Measurements from ENCODE around the gene DLX3. TPM values are rescaled to one million over a fixed set of nuclear protein-coding genes. Genes with fewer than 3 reads are reported as not detected.

DLX3 gene
- total and polyA plus RNA-seq, 2 donors (not counting 1 experiment from before 2014, with no cell fraction given), result not detected

DNA sequence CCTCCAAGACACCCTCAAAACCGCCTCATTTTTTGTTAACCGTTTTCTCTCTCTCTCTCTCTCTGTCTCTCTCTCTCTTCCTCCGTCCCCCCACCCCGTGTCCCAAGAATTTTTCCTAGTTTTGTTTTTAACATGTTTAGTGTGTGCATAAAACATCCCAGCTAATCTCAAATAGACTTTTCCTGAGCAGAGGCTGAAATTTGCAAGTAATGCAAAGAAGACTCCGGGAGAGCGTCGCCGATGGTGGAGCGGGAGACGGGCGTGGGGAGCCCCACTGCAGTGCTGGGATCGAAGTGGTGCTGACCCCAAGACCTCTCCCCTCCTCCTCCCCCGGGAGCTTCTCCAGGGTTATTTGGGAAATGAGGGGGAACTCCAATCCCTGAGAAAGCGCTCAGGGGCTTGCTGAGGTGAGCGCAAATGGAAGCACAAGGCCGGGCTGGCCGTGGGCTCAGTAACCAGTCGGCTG is 30.7 kb downstream of the DLX3 start:
- Histone ChIP-seq H3K4me2 (ENCODE audit: extremely low read depth, insufficient read depth, low read length) (no peak overlapping the region), H3K4me3 (replicated peaks in 1 of 4; ENCODE audit: control extremely low read depth in 1 of 4, insufficient read depth in 1 of 4, low read depth in 3 of 4, low read length in 4 of 4) (no peak overlapping the region), H3K36me3 (ENCODE audit: control insufficient read depth, insufficient read depth, low read length) (no peaks in the 10 kb centered on the region), H3K9me3 (ENCODE audit: control insufficient read depth, insufficient read depth, low read depth, low read length) (no peaks in the 10 kb centered on the region), H3K4me1 (ENCODE audit: control insufficient read depth, extremely low read depth, insufficient read depth, low read length) (peaks cover 5% of the 10 kb centered on the region), H3K79me2 (ENCODE audit: control insufficient read depth, insufficient read depth, low read length) (no peaks in the 10 kb centered on the region), H4K20me1 (ENCODE audit: control insufficient read depth, extremely low read depth, insufficient read depth, low read length) (no peaks in the 10 kb centered on the region), H3K27ac (ENCODE audit: insufficient read depth, low read length) (no peak overlapping the region), H3K9ac (ENCODE audit: insufficient read depth, low read length) (no peak overlapping the region), H2AFZ (ENCODE audit: low read length) (no peak overlapping the region), H3K27me3 (ENCODE audit: control insufficient read depth, insufficient read depth, low read length) (peaks cover 69% of the 10 kb centered on the region)
- DNase-seq (ENCODE audit: low read depth in 2 of 2), result peak in 1 of 2 donors; percentile 12
- no peak for TF ChIP-seq EZH2 (IDR thresholded peaks at IDR 0.05; ENCODE audit: low read length, missing control alignments)
- TF ChIP-seq, protein P1, sequence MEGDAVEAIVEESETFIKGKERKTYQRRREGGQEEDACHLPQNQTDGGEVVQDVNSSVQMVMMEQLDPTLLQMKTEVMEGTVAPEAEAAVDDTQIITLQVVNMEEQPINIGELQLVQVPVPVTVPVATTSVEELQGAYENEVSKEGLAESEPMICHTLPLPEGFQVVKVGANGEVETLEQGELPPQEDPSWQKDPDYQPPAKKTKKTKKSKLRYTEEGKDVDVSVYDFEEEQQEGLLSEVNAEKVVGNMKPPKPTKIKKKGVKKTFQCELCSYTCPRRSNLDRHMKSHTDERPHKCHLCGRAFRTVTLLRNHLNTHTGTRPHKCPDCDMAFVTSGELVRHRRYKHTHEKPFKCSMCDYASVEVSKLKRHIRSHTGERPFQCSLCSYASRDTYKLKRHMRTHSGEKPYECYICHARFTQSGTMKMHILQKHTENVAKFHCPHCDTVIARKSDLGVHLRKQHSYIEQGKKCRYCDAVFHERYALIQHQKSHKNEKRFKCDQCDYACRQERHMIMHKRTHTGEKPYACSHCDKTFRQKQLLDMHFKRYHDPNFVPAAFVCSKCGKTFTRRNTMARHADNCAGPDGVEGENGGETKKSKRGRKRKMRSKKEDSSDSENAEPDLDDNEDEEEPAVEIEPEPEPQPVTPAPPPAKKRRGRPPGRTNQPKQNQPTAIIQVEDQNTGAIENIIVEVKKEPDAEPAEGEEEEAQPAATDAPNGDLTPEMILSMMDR (conservative IDR thresholded peaks at IDR 0.05 in 1 of 2, IDR thresholded peaks at IDR 0.05 in 1 of 2; ENCODE audit: low read depth in 1 of 2, low read length in 2 of 2), result no peak

DNA sequence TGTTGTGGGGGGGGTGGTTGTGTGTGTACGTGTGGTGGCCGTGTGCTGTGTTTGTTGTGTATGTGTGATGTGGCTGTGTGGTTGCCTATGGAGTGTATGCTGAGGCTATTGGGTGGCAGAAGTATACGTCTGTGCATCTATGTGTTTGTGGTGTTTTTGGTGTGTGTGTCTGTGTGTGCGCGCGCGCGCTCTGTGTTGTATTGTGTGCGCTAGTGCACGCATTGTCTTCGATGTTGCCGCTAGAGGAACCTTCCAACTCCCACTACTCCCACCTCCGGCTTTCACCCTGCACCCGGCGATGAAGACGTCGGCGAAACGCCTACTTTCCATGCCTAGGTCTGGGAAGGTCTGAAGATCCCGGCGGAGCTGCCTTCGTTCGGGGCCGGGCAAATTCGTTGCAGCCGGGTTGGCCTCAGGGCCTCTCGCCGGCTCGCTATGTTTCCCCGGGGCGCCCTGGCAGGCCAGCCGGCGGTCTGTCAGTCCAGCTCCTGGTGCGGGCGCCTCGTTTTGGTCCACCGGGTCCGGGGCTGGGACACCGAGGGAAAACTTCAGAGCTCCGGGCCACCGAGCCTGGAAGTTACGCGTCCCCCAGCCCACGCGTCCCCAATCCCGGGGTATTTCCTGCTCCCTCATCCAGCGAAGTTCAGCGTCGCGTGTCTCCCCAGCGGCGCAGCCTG is 31.3 kb downstream of the DLX3 start:
- peaks cover 4% of the 10 kb centered on the region for H3K4me1 ChIP-seq (ENCODE audit: control insufficient read depth, extremely low read depth, insufficient read depth, low read length)
- no peaks in the 10 kb centered on the region for H3K36me3 ChIP-seq (ENCODE audit: control insufficient read depth, insufficient read depth, low read length)
- H3K4me2 ChIP-seq (ENCODE audit: extremely low read depth, insufficient read depth, low read length), result no peak overlapping the region
- H3K79me2 ChIP-seq (ENCODE audit: control insufficient read depth, insufficient read depth, low read length), result no peaks in the 10 kb centered on the region
- peaks cover 65% of the 10 kb centered on the region for H3K27me3 ChIP-seq (ENCODE audit: control insufficient read depth, insufficient read depth, low read length)
- peak; percentile 81 for TF ChIP-seq EZH2 (IDR thresholded peaks at IDR 0.05; ENCODE audit: low read length, missing control alignments)
- TF ChIP-seq, protein P1 (conservative IDR thresholded peaks at IDR 0.05 in 1 of 2, IDR thresholded peaks at IDR 0.05 in 1 of 2; ENCODE audit: low read depth in 1 of 2, low read length in 2 of 2), result no peak
- H2AFZ ChIP-seq (ENCODE audit: low read length), result no peak overlapping the region
- no peaks in the 10 kb centered on the region for H4K20me1 ChIP-seq (ENCODE audit: control insufficient read depth, extremely low read depth, insufficient read depth, low read length)
- H3K4me3 ChIP-seq (replicated peaks in 1 of 4; ENCODE audit: control extremely low read depth in 1 of 4, insufficient read depth in 1 of 4, low read depth in 3 of 4, low read length in 4 of 4), result no peak overlapping the region
- H3K9me3 ChIP-seq (ENCODE audit: control insufficient read depth, insufficient read depth, low read depth, low read length), result no peaks in the 10 kb centered on the region
- no peak for DNase-seq (ENCODE audit: low read depth in 2 of 2)
- H3K27ac ChIP-seq (ENCODE audit: insufficient read depth, low read length), result no peak overlapping the region
- H3K9ac ChIP-seq (ENCODE audit: insufficient read depth, low read length), result no peak overlapping the region

DNA sequence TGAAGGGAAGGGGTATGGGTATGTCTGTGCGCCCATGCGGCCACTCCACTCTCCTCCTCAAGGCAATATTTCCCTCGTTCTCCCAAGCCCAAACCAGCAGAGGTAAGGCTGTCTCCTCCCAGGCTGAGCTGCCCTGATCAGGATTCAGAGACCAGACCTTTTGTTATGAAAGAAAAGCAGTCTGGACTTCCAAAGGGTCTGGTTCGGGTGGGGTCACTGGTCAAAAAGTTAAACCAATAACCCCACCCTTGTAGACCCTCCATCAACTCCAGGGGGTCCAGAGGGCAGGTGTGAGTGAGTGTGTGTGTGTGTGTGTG is 31.8 kb downstream of the DLX3 start:
- peaks cover under 1% of the 10 kb centered on the region for H3K4me1 ChIP-seq (ENCODE audit: control insufficient read depth, extremely low read depth, insufficient read depth, low read length)
- H3K36me3 ChIP-seq (ENCODE audit: control insufficient read depth, insufficient read depth, low read length), result no peaks in the 10 kb centered on the region
- H3K27me3 ChIP-seq (ENCODE audit: control insufficient read depth, insufficient read depth, low read length), result peaks cover 61% of the 10 kb centered on the region
- DNase-seq (ENCODE audit: low read depth in 2 of 2), result no peak
- no peak overlapping the region for H2AFZ ChIP-seq (ENCODE audit: low read length)
- TF ChIP-seq EZH2 (IDR thresholded peaks at IDR 0.05; ENCODE audit: low read length, missing control alignments), result no peak
- TF ChIP-seq, protein P1 (conservative IDR thresholded peaks at IDR 0.05 in 1 of 2, IDR thresholded peaks at IDR 0.05 in 1 of 2; ENCODE audit: low read depth in 1 of 2, low read length in 2 of 2), result no peak
- H3K27ac ChIP-seq (ENCODE audit: insufficient read depth, low read length), result no peak overlapping the region
- H3K9ac ChIP-seq (ENCODE audit: insufficient read depth, low read length), result no peak overlapping the region
- no peak overlapping the region for H3K4me3 ChIP-seq (replicated peaks in 1 of 4; ENCODE audit: control extremely low read depth in 1 of 4, insufficient read depth in 1 of 4, low read depth in 3 of 4, low read length in 4 of 4)
- no peaks in the 10 kb centered on the region for H3K9me3 ChIP-seq (ENCODE audit: control insufficient read depth, insufficient read depth, low read depth, low read length)
- no peaks in the 10 kb centered on the region for H4K20me1 ChIP-seq (ENCODE audit: control insufficient read depth, extremely low read depth, insufficient read depth, low read length)
- no peaks in the 10 kb centered on the region for H3K79me2 ChIP-seq (ENCODE audit: control insufficient read depth, insufficient read depth, low read length)
- no peak overlapping the region for H3K4me2 ChIP-seq (ENCODE audit: extremely low read depth, insufficient read depth, low read length)

Measured in fibroblast of lung (primary cell).